Measurements from ENCODE around the gene CCND1. TPM values are rescaled to one million over a fixed set of nuclear protein-coding genes. Genes with fewer than 3 reads are reported as not detected.
"Not testable (repeated sequence)": the region's sequence is repeated elsewhere in the genome, so short reads cannot be mapped to it uniquely, and the experiment has no call there.

CCND1 gene
- total RNA-seq, 1 donor from 2014 or later, result 283 TPM

DNA sequence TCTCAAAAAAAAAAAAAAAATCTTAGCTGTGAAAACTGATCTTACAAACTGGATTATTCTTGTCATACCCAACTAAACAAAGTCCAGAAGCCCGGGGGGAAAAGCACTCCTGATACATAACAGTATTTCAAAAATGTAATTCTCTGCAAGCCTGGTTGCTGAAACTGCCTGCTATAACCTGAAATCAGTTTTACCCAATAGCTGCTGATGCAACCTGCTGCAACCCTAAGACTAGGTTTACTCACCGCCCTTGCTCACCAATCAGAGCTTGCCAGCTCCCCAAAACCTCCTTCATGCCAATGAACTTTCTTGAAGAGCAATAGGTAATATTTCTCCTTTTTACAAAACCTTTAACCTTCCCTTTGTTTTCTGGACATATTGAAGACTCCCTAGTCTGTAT is 50.5 kb downstream of the CCND1 start:
- intact Hi-C loops (cut with DNase I), result no loop called here
- Histone ChIP-seq H3K4me1 (no peaks in the 10 kb centered on the region), H3K27me3 (peaks cover 26% of the 10 kb centered on the region), H3K4me3 (no peak overlapping the region), H3K36me3 (no peaks in the 10 kb centered on the region), H3K9me3 (no peaks in the 10 kb centered on the region), H3K27ac (no peak overlapping the region)
- TF ChIP-seq, protein P1, sequence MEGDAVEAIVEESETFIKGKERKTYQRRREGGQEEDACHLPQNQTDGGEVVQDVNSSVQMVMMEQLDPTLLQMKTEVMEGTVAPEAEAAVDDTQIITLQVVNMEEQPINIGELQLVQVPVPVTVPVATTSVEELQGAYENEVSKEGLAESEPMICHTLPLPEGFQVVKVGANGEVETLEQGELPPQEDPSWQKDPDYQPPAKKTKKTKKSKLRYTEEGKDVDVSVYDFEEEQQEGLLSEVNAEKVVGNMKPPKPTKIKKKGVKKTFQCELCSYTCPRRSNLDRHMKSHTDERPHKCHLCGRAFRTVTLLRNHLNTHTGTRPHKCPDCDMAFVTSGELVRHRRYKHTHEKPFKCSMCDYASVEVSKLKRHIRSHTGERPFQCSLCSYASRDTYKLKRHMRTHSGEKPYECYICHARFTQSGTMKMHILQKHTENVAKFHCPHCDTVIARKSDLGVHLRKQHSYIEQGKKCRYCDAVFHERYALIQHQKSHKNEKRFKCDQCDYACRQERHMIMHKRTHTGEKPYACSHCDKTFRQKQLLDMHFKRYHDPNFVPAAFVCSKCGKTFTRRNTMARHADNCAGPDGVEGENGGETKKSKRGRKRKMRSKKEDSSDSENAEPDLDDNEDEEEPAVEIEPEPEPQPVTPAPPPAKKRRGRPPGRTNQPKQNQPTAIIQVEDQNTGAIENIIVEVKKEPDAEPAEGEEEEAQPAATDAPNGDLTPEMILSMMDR (IDR thresholded peaks at IDR 0.05), result no peak
- DNase-seq (peak; percentile 3), ATAC-seq (no peak)

DNA sequence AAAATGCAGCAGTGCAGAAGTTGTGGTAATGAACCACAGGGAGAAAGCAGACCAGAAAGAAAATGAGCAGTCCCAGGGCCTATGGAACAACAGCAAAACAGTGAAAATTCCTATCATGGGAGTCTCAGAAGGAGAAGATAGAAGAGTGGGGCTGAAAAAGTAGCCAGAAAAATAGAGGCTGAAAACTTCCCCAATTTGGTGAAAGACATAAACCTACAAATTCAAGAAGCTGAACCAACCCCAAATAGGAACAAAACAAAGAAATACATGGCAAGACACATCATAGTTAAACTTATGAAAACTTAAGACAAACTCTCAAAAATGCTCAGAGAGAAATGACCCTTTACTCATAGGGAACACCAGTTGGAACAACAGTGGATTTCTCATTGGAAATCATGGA is 51.5 kb downstream of the CCND1 start:
- DNase-seq, result no peak
- Histone ChIP-seq H3K36me3 (no peaks in the 10 kb centered on the region), H3K4me3 (no peak overlapping the region), H3K4me1 (no peaks in the 10 kb centered on the region), H3K27ac (no peak overlapping the region), H3K9me3 (no peaks in the 10 kb centered on the region), H3K27me3 (peaks cover 30% of the 10 kb centered on the region)
- intact Hi-C loops (cut with DNase I), result no loop called here
- ATAC-seq, result no peak
- TF ChIP-seq, protein P1 (IDR thresholded peaks at IDR 0.05), result no peak

DNA sequence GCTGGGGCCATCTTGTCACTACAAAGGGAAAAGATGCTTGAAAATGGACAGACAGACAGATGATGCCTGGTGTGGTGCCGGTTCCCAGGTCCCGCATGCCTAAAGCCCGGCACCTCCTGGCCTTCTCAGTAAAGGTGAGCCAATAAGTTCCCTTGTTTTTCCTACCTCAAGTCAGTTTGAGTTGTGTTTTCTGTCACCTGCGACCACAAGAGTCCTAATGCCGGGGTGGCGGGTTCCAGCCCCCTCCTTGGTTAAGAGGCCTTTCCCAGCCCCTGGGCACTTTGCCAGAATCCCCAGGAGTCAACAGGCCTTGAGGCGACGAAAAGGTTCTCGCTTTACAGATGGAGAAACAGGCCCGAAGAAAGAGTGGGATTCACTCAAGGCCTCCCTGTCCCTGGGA is 53.8 kb downstream of the CCND1 start:
- ATAC-seq (no peak), DNase-seq (peak; percentile 48)
- no peaks in the 10 kb centered on the region for H3K36me3 ChIP-seq
- no peaks in the 10 kb centered on the region for H3K4me1 ChIP-seq
- peaks cover 41% of the 10 kb centered on the region for H3K27me3 ChIP-seq
- TF ChIP-seq, protein P1 (IDR thresholded peaks at IDR 0.05), result no peak
- intact Hi-C loops (cut with DNase I), result no loop called here
- no peak overlapping the region for H3K27ac ChIP-seq
- H3K9me3 ChIP-seq, result no peaks in the 10 kb centered on the region
- no peak overlapping the region for H3K4me3 ChIP-seq

DNA sequence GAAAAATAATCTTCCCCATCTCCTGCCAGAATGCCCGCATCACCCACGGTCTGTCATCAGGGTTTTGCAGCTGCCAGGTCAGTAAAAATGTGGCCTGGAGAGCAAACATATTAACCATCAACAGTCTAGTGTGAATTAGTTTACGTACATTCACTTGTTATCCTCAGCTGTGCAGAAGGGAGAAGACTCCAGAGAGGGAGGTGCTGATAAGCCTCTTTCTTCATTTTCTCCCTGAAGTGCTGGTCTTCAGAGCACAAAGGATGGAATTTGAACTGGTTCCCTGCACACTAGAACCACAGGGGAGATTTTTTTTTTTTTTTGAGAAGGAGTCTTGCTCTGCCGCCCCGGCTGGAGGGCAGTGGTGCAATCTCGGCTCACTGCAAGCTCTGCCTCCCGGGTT is 54.6 kb downstream of the CCND1 start:
- no peak for ATAC-seq
- DNase-seq, result no peak
- peaks cover 5% of the 10 kb centered on the region for H3K4me1 ChIP-seq
- H3K27ac ChIP-seq, result no peak overlapping the region
- H3K36me3 ChIP-seq, result no peaks in the 10 kb centered on the region
- H3K27me3 ChIP-seq, result peaks cover 45% of the 10 kb centered on the region
- H3K9me3 ChIP-seq, result no peaks in the 10 kb centered on the region
- H3K4me3 ChIP-seq, result no peak overlapping the region
- intact Hi-C loops (cut with DNase I), result no loop called here
- TF ChIP-seq, protein P1 (IDR thresholded peaks at IDR 0.05), result no peak

DNA sequence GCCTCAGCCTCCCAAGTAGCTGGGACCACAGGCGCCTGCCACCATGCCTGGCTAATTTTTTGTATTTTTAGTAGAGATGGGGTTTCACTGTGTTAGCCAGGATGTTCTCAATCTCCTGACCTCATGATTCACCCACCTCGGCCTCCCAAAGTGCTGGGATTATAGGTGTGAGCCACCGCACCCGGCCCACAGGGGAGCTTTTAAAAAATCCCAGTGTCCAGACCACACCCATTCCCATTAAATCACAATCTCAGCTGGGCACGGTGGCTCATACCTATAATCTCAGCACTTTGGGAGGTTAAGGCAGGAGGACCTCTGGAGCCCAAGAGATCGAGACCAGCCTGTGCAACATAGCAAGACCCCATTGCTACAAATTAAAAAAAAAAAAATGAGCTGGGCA is 55.0 kb downstream of the CCND1 start:
- H3K9me3 ChIP-seq; H3K27ac ChIP-seq; H3K36me3 ChIP-seq; H3K4me1 ChIP-seq; H3K4me3 ChIP-seq; intact Hi-C loops (cut with DNase I); ATAC-seq: not testable (repeated sequence)
- peaks cover 49% of the 10 kb centered on the region for H3K27me3 ChIP-seq
- peak; percentile 12 for DNase-seq

DNA sequence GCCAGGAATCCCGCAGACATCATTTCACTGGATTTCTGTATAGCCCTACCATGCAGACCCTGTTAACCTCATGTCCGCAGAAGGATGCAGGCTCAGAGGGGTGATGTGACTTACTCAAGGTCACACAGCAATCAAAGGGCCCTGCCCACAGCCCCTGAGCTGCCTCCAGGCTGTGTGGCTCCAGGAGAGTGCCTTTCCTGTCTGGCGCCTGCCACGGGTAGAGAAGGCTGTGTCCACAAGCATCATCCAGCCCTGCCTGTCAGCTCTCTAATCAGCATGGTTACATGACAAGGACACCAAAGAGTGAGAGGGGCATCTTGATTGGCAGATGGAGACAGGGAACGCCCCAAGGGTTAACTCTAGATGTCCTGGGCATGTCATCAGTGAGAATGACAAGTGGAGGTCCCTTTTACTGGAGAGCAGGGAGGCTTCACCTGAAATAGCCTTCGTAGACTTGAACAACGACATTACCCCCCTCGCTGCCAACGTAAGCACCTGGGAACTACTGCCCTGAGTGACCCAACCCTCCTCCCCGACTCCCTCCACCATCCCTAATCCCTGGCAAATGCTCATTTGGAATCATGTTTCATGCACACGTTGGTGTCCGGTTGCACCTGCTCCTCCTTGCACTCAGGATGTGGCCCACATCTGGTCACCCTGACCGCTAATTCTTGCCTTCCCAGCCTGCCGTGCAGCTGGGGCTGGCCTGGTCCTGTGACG is 56.0 kb downstream of the CCND1 start:
- H3K36me3 ChIP-seq, result no peaks in the 10 kb centered on the region
- ATAC-seq (no peak), DNase-seq (peak; percentile 34)
- H3K27ac ChIP-seq, result no peak overlapping the region
- no peaks in the 10 kb centered on the region for H3K9me3 ChIP-seq
- intact Hi-C loops (cut with DNase I), result no loop called here
- H3K4me3 ChIP-seq, result no peak overlapping the region
- peaks cover 10% of the 10 kb centered on the region for H3K4me1 ChIP-seq
- TF ChIP-seq, protein P1 (IDR thresholded peaks at IDR 0.05), result no peak
- H3K27me3 ChIP-seq, result peaks cover 58% of the 10 kb centered on the region

Measured in upper lobe of right lung (tissue), 1 donor.